ENCODE measurements around the gene ZSCAN23. TPM values are rescaled to one million over a fixed set of nuclear protein-coding genes. Genes with fewer than 3 reads are reported as not detected.
"Not testable (repeated sequence)": the region's sequence is repeated elsewhere in the genome, so short reads cannot be mapped to it uniquely, and the experiment has no call there.

The ZSCAN23 gene
- total RNA-seq, 3 donors from 2014 or later (not counting 1 experiment from before 2014, with no cell fraction given) = 0.36 to 0.55 TPM; not detected in 1

DNA sequence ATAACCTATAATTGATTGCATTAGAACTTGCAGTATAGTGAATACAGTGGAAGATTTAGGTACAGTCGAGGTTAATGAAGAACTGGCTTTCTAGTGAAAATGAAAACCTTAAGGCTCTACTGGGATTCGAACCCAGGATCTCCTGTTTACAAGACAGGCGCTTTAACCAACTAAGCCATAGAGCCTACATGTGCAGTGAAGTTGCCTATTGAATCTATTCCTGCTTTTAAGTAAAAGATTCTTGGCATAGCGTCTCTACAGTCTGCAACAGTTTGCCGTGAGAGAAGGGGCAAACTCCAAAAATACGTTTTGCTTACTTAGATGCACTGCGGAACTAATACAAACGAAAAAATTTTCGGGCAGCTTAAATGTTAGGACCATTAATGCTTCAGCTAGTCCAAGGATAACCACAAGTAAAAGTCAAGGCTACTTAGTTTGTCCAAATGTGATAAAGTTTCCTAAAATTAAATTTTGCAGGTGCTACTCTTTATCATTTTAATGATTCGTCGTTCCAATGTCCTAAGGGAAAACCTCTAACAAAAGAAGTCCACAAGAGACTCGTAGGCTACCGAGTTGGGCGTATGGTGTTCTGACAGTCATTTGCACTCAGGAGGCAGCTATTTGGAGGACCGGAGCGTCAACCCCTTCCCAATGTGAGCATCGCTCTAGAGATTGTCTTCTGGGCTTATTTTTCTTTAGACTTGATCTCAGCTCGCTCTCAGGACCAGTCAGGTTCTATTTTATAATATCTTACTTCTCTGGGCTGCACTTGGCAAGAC lies 31.3 kb upstream of the ZSCAN23 start:
- no peak overlapping the region for H3K4me3 Mint-ChIP-seq
- H3K27me3 Mint-ChIP-seq (ENCODE audit: low read depth in 2 of 2) = peaks cover 38 to 81% of the 10 kb centered on the region in 2 donors
- no peak overlapping the region for H3K4me3 ChIP-seq (ENCODE audit: low read length)

DNA sequence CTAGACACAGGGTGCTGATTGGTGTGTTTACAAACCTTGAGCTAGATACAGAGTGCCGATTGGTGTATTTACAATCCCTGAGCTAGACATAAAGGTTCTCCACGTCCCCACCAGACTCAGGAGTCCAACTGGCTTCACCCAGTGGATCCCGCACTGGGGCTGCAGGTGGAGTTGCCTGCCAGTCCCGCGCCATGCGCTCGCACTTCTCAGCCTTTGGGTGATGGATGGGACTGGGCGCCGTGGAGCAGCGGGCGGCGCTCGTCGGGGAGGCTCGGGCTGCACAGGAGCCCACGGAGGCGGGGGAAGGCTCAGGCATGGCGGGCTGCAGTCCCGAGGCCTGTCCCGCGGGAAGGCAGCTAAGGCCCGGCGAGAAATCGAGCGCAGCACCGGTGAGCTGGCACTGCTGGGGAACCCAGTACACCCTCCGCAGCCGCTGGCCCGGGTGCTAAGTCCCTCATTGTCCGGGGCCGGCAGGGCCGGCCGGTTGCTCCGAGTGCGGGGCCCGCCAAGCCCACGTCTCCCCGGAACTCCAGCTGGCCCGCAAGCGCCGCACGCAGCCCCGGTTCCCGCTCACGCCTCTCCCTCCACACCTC lies 26.0 kb upstream of the ZSCAN23 start:
- H3K36me3 Mint-ChIP-seq; H3K4me1 ChIP-seq (ENCODE audit: control insufficient read depth, insufficient read depth, low read length): not testable (repeated sequence)
- 95% methylated on average over 45 of the region's 45 CpGs for WGBS (ENCODE audit: insufficient coverage)

More for the DNA sequence above, 31.3 kb upstream of the ZSCAN23 start:
- TF ChIP-seq, protein P1, sequence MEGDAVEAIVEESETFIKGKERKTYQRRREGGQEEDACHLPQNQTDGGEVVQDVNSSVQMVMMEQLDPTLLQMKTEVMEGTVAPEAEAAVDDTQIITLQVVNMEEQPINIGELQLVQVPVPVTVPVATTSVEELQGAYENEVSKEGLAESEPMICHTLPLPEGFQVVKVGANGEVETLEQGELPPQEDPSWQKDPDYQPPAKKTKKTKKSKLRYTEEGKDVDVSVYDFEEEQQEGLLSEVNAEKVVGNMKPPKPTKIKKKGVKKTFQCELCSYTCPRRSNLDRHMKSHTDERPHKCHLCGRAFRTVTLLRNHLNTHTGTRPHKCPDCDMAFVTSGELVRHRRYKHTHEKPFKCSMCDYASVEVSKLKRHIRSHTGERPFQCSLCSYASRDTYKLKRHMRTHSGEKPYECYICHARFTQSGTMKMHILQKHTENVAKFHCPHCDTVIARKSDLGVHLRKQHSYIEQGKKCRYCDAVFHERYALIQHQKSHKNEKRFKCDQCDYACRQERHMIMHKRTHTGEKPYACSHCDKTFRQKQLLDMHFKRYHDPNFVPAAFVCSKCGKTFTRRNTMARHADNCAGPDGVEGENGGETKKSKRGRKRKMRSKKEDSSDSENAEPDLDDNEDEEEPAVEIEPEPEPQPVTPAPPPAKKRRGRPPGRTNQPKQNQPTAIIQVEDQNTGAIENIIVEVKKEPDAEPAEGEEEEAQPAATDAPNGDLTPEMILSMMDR (IDR thresholded peaks at IDR 0.05) = no peak
- no peaks in the 10 kb centered on the region for H3K36me3 ChIP-seq (ENCODE audit: control insufficient read depth, insufficient read depth, low read length)
- no peak overlapping the region for H3K27ac ChIP-seq (ENCODE audit: low read length)
- Mint-ChIP-seq H3K4me1 (peaks cover 0 to 5% of the 10 kb centered on the region in 2 donors), H3K36me3 (no peaks in the 10 kb centered on the region), H3K9me3 (no peaks in the 10 kb centered on the region), H3K27ac (no peak overlapping the region)
- 14% methylated on average over 17 of the region's 18 CpGs for WGBS (ENCODE audit: insufficient coverage)
- H3K27me3 ChIP-seq (ENCODE audit: control insufficient read depth, insufficient read depth, low read length) = peaks cover 23% of the 10 kb centered on the region
- no peak for ATAC-seq
- no peaks in the 10 kb centered on the region for H3K9me3 ChIP-seq (ENCODE audit: control insufficient read depth, insufficient read depth, low read length)
- DNase-seq = peak in 1 of 2 donors; percentile 41
- H3K4me1 ChIP-seq (ENCODE audit: control insufficient read depth, insufficient read depth, low read length) = no peaks in the 10 kb centered on the region
- intact Hi-C loops (cut with micrococcal nuclease) = no loop called here

DNA sequence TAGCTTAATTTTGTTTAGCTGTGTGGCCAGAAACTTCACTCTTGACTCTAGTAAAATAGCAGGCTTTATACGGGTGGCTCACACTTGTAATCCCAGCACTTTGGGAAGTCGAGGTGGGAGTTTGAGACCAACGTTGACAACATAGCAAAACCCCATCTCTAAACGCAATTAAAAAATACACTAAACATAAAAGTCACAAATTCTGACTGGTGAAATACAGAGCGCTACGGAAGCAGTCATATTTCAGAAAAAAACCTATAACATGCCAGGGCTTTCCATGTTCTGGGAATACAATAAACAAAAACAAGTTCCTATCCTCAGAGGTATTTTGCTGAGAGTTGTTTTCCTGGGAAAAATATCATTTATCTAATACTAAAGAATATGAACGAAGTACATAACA lies 24.8 kb upstream of the ZSCAN23 start:
- Mint-ChIP-seq H3K36me3 (no peaks in the 10 kb centered on the region), H3K4me1 (no peaks in the 10 kb centered on the region), H3K27ac (no peak overlapping the region), H3K27me3 (ENCODE audit: low read depth in 2 of 2) (peaks cover 28 to 47% of the 10 kb centered on the region in 2 donors), H3K4me3 (no peak overlapping the region), H3K9me3 (no peaks in the 10 kb centered on the region)
- WGBS (ENCODE audit: insufficient coverage) = 96% methylated on average over 7 of the region's 7 CpGs
- TF ChIP-seq, protein P1 (IDR thresholded peaks at IDR 0.05) = no peak
- Histone ChIP-seq H3K4me3 (ENCODE audit: low read length) (no peak overlapping the region), H3K36me3 (ENCODE audit: control insufficient read depth, insufficient read depth, low read length) (no peaks in the 10 kb centered on the region), H3K4me1 (ENCODE audit: control insufficient read depth, insufficient read depth, low read length) (no peaks in the 10 kb centered on the region), H3K9me3 (ENCODE audit: control insufficient read depth, insufficient read depth, low read length) (peaks cover 5% of the 10 kb centered on the region), H3K27me3 (ENCODE audit: control insufficient read depth, insufficient read depth, low read length) (peaks cover 8% of the 10 kb centered on the region), H3K27ac (ENCODE audit: low read length) (no peak overlapping the region)
- intact Hi-C loops (cut with micrococcal nuclease) = no loop called here
- no peak for ATAC-seq
- DNase-seq = no peak

More for the DNA sequence above, 26.0 kb upstream of the ZSCAN23 start:
- peaks cover 26 to 48% of the 10 kb centered on the region in 2 donors for H3K27me3 Mint-ChIP-seq (ENCODE audit: low read depth in 2 of 2)
- H3K4me3 Mint-ChIP-seq; H3K27ac ChIP-seq (ENCODE audit: low read length); H3K9me3 ChIP-seq (ENCODE audit: control insufficient read depth, insufficient read depth, low read length); H3K27me3 ChIP-seq (ENCODE audit: control insufficient read depth, insufficient read depth, low read length); H3K27ac Mint-ChIP-seq; ATAC-seq; H3K4me3 ChIP-seq (ENCODE audit: low read length); intact Hi-C loops (cut with micrococcal nuclease); H3K4me1 Mint-ChIP-seq; DNase-seq; H3K9me3 Mint-ChIP-seq; H3K36me3 ChIP-seq (ENCODE audit: control insufficient read depth, insufficient read depth, low read length): not testable (repeated sequence)

DNA sequence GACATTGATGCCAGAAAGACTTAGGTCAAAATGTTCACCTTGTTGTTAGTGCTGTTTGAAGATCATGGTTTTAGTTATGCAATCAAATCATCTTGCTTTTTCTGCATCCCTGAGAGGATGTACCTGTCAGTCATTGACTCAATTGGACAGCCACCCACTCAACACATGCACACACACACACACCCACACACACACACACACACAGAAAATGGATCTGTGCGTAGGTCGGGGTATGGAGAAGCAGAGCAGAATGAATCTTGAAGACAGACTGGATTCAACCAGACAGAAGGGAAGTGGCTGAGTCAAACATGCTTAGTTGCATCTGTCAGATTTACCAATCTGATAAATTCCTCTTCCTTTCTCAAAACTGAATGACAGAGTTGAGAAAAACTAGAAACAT lies 19.1 kb upstream of the ZSCAN23 start:
- TF ChIP-seq, protein P1 (IDR thresholded peaks at IDR 0.05) = no peak
- no peaks in the 10 kb centered on the region for H3K36me3 ChIP-seq (ENCODE audit: control insufficient read depth, insufficient read depth, low read length)
- H3K27ac ChIP-seq (ENCODE audit: low read length) = no peak overlapping the region
- no peak overlapping the region for H3K4me3 ChIP-seq (ENCODE audit: low read length)
- no peaks in the 10 kb centered on the region for H3K9me3 ChIP-seq (ENCODE audit: control insufficient read depth, insufficient read depth, low read length)
- H3K9me3 Mint-ChIP-seq = no peaks in the 10 kb centered on the region
- DNase-seq (peak in 1 of 2 donors; percentile 11), ATAC-seq (no peak)
- 20% methylated on average over 2 of the region's 2 CpGs for WGBS (ENCODE audit: insufficient coverage)
- no peaks in the 10 kb centered on the region for H3K4me1 Mint-ChIP-seq
- no peak overlapping the region for H3K27ac Mint-ChIP-seq
- no peaks in the 10 kb centered on the region for H3K4me1 ChIP-seq (ENCODE audit: control insufficient read depth, insufficient read depth, low read length)
- H3K27me3 Mint-ChIP-seq (ENCODE audit: low read depth in 2 of 2) = peaks cover 37 to 62% of the 10 kb centered on the region in 2 donors
- no peak overlapping the region for H3K4me3 Mint-ChIP-seq
- no peaks in the 10 kb centered on the region for H3K36me3 Mint-ChIP-seq
- intact Hi-C loops (cut with micrococcal nuclease) = no loop called here
- peaks cover 11% of the 10 kb centered on the region for H3K27me3 ChIP-seq (ENCODE audit: control insufficient read depth, insufficient read depth, low read length)
